Activated CD8-positive, alpha-beta memory T cell treated with anti-CD3 and anti-CD28 coated beads for 1 hour (primary cell): Measurements from ENCODE around the gene FAF1.
"Not testable (repeated sequence)": the region's sequence is repeated elsewhere in the genome, so short reads cannot be mapped to it uniquely, and the experiment has no call there.

ENCODE experiments used
- DNase-seq, 2 donors: peaks; one replicate each; pipeline ENCODE4 v3.0.0-alpha.2; 2020; ENCODE audit warnings: low read depth in 1 of 2; ENCODE audit errors: extremely low read depth in 1 of 2

FAF1 gene

DNA sequence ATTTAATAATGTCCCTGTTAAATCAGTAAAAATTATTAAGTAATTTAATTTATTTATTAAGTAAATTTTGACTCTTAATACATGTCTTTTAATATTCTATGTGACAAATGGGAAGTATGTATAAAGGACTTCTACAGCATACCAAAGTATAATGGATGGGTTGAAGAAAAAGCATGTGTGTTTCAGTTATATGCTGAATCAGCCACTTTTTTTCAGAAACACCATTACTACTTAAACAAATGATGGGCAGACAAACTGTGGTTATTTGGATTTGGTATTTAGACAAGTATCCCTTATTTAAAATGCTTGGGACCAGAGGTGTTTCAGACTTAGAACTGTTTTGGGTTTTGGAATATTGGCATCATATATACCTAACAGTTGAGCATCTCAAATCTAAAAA, 360.5 kb downstream of the FAF1 start:
- no peak for DNase-seq

DNA sequence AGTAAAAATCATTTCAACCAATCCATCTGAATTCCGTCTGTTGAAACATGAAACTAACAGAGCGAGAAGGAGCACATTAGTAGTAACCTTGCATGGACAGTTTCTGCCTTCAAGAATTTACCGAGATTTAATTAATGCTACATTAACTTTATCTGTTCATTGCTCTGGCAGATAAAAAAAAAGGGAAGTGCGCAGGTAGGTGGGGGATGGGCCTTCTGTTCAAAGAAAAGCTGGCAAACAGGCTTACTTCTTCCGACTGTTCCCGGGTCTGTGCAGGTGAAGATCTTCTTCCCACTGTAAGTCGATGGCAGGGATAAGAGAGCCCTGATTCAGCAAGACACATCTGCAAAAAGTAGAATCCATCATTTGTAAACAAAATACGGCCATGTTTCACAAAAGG, 364.2 kb downstream of the FAF1 start:
- DNase-seq = no peak

DNA sequence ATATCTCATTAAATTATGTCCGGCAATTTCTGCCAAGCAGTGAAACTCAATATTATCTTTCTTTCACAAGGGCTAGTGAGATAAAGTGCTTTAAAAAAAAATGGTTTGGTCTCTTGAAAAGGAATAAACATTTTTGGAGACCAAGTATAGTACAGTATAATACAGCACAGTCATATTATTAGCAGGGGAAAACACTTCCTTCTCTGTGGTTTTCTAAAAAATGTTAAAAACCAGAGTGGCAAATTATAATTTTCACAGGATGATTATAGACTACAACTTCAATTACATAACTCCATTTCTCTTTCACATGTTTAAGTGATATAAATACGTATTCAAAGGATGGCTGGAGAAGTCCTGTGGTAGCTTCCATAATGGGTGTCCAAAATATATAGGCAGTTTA, 366.6 kb downstream of the FAF1 start:
- DNase-seq = no peak

DNA sequence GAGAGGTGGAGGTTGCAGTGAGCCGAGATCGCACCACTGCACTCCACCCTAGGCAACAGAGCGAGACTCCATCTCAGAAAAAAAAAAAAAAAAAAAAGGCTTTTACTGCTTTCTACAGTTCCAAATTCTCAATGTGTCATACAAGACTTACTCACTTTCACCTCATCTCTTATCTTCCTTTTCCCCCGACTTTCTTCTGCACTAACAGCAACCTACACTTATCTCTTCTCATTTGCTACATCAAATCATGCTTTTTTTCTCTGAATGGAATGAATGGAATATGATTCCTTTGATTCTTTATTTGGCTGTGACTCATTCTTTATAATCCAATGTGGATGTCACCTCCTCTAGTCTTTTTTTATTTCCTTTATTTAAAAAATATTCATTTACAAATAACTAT, 368.5 kb downstream of the FAF1 start:
- no peak for DNase-seq

DNA sequence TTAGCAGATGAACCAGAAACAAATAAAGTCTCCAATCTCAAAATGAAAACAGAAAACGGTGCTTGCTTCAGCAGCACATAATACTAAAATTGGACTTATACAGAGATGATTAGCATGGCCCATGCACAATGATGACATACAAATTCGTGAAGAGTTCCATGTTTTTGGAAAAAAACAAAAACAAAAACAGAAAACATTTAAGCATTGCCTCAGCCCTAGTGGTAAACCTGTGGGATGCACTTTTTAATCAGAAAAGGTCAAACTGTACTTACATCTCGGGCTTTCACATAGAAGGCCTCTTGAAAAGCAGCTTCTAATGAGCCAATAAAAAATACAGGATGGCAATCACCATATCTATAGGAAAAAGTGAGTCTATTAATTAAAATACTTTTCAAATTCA, 377.7 kb downstream of the FAF1 start:
- DNase-seq = no peak

DNA sequence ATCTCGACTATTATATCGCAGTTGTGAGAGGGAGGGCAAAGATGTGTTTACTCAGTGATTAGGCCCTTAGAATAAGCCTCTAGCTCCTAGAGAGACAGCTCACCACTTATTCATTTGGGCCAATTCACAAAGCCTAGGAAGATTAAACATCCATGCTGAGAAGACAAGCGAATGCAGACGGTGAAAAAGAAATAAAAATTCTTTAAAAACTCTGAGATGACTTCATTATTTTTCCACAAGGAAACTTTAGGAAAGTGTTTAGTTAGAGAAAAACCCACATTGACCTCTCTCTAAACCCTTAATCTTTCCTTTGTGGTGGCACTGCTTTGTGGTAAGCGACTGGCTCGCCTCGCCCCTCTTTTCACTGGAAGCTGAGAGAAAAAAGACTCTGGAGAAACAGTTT, 390.0 kb downstream of the FAF1 start:
- no peak for DNase-seq

DNA sequence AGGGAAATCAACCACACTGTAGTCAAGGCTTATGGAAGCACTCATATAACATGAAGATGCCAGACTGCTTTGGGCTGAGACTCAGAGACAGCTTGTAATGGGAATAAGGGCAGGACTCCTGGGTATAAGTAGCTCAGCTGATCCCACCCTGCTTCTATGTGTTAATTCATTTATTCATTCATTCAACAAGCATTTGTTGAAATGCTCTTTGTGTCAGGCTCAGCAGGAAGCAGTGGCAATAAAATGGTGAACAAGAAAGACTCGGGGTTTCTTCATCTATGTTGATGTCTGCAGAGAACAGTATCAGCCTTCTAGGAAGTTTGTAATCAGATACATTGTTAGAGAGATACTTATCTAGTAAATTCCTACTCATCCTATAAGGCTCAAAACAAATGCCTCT, 391.3 kb downstream of the FAF1 start:
- no peak for DNase-seq

DNA sequence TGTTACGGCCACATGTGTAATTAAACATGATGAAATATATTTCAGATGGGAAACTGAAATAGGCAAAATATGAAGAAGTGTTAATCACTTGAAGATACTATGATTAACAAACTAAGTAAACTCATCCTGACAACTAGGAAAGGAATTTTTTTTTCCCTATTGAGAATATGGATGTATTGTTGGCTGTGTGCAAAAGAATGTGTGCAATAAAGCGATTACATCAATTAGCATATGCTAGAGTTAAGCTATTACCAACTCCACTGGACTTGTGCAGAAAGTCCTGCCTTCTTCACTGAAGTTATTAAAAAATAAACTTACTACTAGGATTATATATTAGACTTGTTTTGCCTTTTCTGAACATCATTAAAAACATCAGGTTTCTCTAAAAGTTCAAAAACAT, 393.7 kb downstream of the FAF1 start:
- no peak for DNase-seq

DNA sequence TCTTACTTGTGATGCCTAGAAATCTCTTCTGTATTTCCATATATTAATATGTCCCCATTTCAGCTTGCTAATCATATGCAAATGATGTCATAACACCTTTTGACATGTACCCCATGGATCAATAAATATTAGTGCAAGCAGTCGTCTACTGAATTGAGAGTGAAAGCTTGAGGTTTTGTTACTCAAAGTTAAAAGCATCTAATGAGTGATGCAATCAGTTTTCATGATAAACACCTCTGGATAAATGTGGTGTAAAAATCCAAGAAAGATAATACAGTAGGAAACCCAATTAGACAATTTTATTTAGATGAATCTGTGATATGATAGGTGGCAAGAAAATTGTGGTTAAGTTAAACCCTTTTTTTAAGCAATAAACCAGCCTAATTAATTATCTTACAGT, 395.6 kb downstream of the FAF1 start:
- DNase-seq = no peak

DNA sequence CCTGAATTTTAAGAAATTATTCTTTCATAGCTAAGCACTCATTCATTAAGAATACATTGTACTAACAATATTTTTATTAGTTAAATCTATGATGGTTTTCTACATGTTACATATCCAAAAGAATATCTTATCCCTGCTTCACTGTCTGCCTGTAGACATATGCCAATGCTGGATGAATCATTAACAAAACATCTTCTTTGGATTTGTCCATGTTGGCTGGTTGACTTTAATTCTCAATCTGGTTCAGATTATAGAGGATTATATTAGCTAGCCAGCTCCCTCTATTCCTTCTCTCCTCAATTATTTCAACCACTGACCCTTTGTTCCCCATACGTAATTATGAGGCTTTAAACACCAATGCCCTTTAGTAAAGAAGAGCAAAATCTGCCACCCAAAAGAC, 398.0 kb downstream of the FAF1 start:
- DNase-seq = no peak

DNA sequence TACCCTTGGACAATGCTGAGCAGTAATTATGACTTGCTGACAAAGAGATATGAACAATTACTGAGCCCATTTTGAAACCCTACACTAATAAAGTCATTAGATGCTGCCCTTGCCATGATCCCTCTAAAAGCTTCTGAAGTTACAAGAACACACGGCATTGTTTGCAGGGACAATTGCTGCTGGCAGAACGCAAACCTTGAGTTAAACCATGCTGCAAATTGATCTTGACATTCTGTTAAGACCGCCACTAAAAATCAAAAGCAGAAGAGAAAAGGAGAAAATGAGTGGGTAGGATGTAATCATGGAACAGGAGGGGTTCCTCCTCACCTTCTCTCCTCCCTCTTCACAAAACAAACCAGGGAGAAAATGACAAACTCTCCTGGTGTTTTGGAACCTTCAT, 400.6 kb downstream of the FAF1 start:
- no peak for DNase-seq

DNA sequence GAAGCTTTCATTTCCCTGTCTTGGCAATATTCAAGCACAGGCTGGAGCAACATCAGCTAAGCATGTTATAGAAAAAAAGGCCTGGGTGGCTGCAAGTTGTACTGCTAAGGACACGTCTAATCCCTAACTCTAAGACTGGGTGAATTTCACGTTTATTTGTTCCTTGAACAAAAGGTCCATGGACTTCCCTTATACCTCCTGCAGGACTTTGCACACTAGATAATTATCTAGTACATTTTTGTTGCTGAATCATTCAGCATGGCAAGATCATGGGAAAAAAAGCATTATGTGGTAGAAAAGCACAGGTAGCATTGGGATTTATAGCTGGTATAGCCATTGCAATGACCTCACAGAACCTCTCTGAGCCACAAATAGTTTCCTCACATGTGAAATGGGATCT, 406.1 kb downstream of the FAF1 start:
- DNase-seq = no peak

DNA sequence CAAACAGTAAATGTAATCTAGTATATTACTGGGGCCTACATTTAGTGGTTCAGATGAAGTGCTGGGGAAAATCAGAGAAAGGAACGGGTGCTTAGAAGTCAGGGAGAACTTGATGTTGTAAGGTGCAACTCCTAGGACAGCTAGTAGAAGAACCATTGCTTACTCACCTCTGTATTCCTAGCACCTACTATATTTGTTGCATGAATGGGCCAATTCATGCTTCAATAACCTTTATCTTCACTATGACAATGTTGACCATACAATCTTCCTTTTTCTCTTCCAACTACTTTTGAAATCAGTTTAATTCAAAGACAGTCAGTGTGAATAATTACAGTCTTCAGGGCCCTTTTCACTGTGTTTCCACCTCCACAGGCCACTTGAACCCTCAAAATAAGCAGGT, 411.8 kb downstream of the FAF1 start:
- DNase-seq = no peak

DNA sequence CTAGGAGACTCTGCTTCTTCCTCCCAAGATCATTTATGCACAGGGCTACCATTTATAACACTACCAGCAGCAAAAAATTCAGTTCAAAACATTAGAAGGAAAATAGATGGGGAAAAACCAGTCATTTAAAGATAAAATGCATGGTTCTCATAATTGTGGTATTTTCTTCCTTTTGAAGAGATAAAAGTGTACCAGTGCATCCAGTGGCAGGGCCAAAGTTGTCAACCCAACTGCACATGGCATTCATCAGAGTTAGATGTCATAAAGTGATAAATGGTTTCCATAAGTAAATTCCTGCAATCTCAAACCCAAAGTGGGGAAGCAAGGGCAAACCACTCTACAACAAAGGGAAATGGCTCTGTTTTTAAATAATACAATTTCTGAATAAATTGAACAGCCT, 417.7 kb downstream of the FAF1 start:
- no peak for DNase-seq

DNA sequence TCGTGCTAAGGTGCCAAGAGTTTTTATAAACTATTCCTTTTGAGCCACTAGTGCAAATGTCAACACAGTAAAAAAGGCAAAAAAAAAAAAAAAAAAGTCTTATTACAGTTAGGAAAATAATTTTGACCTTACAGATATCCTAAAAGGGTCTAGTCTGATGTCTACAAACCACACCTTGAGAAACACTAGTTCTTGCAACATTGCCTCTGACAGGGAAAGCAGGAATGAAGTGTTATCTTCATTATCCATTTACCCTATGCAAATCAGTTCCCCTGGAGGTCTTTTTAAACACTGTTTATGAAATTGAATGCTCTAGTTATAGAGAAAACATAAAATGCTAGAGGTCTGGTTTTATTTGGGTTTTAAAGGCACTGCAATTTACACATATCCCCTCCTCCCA, 421.6 kb downstream of the FAF1 start:
- no peak for DNase-seq

DNA sequence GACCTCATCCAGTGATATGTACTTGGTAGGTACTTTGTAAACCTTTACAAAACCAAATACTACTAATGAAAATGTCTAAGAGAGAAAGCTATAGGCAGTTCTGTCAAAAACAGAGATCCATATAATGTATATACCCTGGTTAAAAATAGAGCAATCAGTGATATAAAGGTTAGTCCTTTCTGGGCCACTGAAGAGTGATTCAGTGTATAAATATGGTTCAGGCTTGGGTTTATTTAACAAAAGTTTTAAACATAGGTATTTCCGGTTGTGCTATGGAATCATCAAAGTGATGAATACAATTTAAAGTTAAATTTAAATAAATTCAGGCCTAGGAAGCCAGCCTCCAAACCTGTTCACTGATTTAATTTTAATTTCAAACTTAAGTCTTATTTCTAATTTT, 428.5 kb downstream of the FAF1 start:
- DNase-seq = no peak

DNA sequence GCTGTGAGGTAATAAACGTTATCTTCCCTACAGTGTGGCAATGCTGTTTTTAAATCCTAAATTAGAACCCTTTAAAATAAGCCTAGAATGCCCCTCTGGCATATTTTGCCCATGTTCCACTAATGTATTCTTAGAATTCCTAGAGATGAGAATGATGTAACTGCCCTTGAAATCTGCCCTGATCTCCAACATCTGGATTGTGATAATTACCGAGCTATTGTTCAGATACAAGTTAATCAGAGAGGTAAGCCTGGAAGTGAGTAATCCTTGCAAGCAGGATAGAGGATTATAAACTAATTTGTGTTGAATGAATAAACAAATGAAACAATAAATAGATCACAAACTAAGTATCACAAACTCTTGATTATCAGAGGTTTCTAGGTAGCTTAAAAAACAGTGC, 429.0 kb downstream of the FAF1 start:
- DNase-seq = no peak

DNA sequence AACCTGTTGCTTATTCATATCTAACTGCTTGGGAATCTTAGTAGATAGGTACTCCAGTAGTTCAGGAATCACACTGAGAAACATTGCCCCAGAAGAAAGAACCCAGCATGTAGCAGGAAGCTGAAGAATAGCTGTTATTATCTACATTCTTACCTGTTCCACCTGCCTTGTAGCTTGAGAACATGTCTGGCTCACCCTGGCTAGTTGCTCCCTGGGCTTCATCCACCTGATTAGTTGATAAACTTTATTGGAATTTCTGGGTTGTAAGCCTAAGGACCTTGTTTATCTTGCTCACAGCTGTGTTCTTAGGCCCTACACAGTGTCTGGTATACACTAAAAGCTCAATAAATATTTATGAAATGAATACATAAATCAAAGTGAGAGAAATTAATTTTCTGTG, 430.6 kb downstream of the FAF1 start:
- no peak for DNase-seq

DNA sequence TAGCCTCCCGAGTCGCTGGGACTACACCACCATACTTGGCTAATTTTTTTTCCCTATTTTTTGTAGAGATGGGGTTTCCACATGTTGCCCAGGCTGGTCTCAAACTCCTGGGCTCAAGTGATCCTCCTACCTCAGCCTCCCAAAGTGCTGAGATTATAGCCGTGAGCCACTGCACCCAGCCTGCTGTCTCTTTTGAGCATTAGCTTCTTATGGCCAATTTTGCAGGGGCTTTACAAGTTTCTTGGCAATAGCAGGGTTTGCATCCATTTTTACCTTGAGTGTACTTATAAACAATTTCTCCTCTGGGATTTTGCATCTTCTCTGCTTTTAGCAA, 432.1 kb downstream of the FAF1 start:
- DNase-seq = not testable (repeated sequence)

DNA sequence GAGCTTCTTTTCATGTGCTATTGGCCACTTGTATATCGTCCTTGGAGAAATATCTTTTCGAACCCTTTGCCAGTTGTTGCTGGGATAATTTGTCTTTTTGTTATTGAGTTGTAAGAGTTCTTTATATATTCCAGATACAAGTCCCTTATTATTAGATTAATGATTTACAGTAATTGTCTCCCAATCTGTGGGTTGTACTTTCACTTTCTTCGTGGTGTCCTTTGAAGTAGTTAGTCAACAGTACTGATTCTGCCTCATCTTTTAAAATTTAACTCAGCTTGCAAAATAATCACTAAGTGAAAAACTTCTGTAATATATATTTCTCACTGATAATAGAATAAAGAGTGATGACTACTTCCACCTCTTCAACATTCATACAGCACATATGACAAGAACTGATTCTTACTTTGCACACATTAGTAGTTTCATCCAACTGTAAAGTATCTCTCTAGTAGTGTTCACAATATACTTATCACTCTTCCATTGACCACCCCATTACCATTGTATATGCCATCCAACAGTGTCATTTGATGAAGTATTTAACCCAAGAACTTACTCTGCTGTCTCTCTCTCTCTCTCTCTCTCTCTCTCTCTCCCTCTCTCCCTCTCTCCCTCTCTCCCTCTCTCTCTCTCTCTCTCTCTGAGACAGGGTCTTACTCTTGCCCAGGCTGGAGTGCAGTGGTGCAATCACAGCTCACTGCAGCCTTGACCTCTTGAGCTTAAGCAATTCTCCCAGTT, 432.6 kb downstream of the FAF1 start:
- no peak for DNase-seq

DNA sequence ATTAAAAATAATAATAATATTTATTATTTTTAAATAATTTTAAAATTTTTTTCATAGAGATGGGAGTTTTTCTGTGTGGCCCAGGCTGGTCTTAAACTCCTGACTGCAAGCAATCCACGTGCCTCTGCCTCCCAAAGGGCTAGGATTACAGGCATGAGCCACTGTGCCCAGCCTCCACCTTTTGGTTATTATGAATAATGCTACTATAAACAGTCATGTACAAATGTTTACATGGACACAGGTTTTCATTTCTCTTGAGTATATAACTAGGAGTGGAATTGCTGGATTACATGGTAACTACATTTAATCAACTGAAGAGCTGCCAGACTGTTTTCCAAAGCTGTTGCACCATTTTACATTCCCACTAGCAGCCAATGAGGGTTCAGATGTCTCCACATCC, 433.6 kb downstream of the FAF1 start:
- DNase-seq = no peak

DNA sequence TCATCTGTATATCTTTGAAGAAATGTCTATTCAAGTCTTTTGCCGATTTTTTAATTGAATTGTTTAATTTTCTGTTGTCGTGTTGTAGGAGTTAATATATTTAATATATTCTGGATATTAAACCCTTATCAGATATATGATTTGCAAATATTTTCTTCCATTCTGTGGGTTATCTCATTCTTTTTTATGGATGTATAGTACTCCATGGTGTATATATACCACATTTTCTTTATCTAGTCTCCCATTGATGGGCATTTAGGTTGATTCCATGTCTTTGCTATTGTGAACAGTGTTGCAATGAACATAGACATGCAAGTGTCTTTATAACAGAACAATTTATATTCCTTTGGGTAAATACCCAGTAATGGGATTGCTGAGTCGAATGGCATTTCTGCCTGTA, 436.5 kb downstream of the FAF1 start:
- no peak for DNase-seq

DNA sequence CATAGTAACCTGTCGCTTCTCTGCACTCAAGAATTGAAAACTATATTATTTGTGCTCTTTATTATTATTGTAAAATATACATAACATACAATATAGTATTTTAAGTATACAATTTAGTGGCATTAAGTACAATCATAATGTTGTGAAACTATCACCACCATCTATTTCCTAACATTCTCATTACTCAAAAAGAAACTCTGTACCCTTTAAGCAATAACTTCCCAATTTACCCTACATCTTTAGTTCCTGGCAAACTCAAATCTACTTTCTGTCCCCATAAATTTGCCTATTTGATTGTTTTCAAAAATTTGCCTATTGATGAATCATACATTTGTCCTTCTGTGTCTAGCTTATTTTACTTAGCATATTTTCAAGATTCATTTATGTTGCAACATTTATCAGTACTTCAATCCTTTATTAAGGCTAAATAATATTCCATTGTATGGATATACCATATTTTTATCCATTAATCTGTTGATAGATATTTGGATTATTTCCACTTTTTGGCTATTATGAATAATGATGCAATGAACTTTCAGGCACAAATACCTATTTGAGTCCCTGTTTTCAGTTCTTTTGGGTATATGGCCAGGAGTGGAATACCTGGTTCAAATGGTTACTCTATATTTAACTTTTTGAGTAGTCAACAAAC, 437.2 kb downstream of the FAF1 start:
- no peak for DNase-seq
